Cardiac muscle cell (in vitro differentiated cells and primary cell): ENCODE measurements around the gene PTPRZ1. TPM values are rescaled to one million over a fixed set of nuclear protein-coding genes. Genes with fewer than 3 reads are reported as not detected.

Experiments used
- DNase-seq, 2 donors: peaks; one replicate each; pipeline versions ENCODE4 v3.0.0 to v3.0.0-alpha.2; 2010 to 2017; ENCODE audit warnings: low read depth in 1 of 2, low spot score in 1 of 2
- H3K27ac ChIP-seq: fragments of 200-600 bp; sonication (generic); 2 replicates; pipeline ENCODE4 v1.5.1; 2016
- H3K27me3 ChIP-seq: fragments of 200-600 bp; sonication (generic); 2 replicates; pipeline ENCODE4 v1.6.0; 2016; ENCODE audit warnings: control low read depth
- H3K36me3 ChIP-seq: fragments of 200-600 bp; sonication (generic); 2 replicates; pipeline ENCODE4 v1.5.1; 2016; ENCODE audit warnings: control low read depth
- H3K4me1 ChIP-seq: fragments of 200-600 bp; sonication (generic); 2 replicates; pipeline ENCODE4 v1.8.1; 2017; ENCODE audit warnings: low read depth, mild to moderate bottlenecking, mixed run types
- H3K4me3 ChIP-seq: fragments of 200-600 bp; sonication (generic); 2 replicates; pipeline ENCODE4 v1.5.1; 2016; ENCODE audit warnings: mild to moderate bottlenecking
- H3K9me3 ChIP-seq: fragments of 200-600 bp; sonication (generic); 2 replicates; pipeline ENCODE4 v1.5.1; 2017; ENCODE audit warnings: low read depth, mild to moderate bottlenecking, control low read depth
- CTCF ChIP-seq: IDR thresholded peaks from 2 replicates; pipeline ENCODE4 v1.5.1; 2012; ENCODE audit warnings: low read depth, mild to moderate bottlenecking, low read length
- polyA plus RNA-seq: library from polyadenylated mRNA; unstranded; fragments of >200 nt; fragmentation: Nextera tagmentation; extraction: Ambion mirVana; gene quantifications from 2 replicates; pipeline ENCODE4 v1.2.1, GENCODE V29; 2016
- total RNA-seq: library from RNA; depleted of rRNA; stranded (reverse); fragments of >200 nt; gene quantifications from 2 replicates; pipeline ENCODE4 v1.2.3, GENCODE V29; 2016

Gene PTPRZ1
- total and polyA plus RNA-seq, 2 experiments from 2014 or later, result 0.33 to 0.57 TPM

- no peak overlapping the region for H3K27ac ChIP-seq
- no peaks in the 10 kb centered on the region for H3K9me3 ChIP-seq
- no peaks in the 10 kb centered on the region for H3K27me3 ChIP-seq
- no peak for TF ChIP-seq CTCF
- H3K4me1 ChIP-seq, result no peaks in the 10 kb centered on the region
- no peak overlapping the region for H3K4me3 ChIP-seq
- DNase-seq, result no peak
- no peaks in the 10 kb centered on the region for H3K36me3 ChIP-seq
These were observed 51.6 kb downstream of the PTPRZ1 start for GRCh38 chr7:121924269-121925186.

- no peak overlapping the region for H3K27ac ChIP-seq
- no peaks in the 10 kb centered on the region for H3K9me3 ChIP-seq
- no peak overlapping the region for H3K4me3 ChIP-seq
- DNase-seq, result no peak
- no peak for TF ChIP-seq CTCF
- no peaks in the 10 kb centered on the region for H3K36me3 ChIP-seq
- no peaks in the 10 kb centered on the region for H3K4me1 ChIP-seq
- no peaks in the 10 kb centered on the region for H3K27me3 ChIP-seq
These were observed 58.4 kb downstream of the PTPRZ1 start for GRCh38 chr7:121931149-121931902.

- Histone ChIP-seq H3K4me1 (no peaks in the 10 kb centered on the region), H3K27me3 (no peaks in the 10 kb centered on the region), H3K9me3 (no peaks in the 10 kb centered on the region), H3K36me3 (no peaks in the 10 kb centered on the region), H3K4me3 (no peak overlapping the region), H3K27ac (no peak overlapping the region)
- no peak for DNase-seq
- no peak for TF ChIP-seq CTCF
These were observed 59.8 kb downstream of the PTPRZ1 start for GRCh38 chr7:121932768-121933167.

- peak in 1 of 2 donors; percentile 18 for DNase-seq
- H3K36me3 ChIP-seq, result no peaks in the 10 kb centered on the region
- no peak overlapping the region for H3K27ac ChIP-seq
- no peak overlapping the region for H3K4me3 ChIP-seq
- no peak for TF ChIP-seq CTCF
- no peaks in the 10 kb centered on the region for H3K27me3 ChIP-seq
- H3K4me1 ChIP-seq, result no peaks in the 10 kb centered on the region
- no peaks in the 10 kb centered on the region for H3K9me3 ChIP-seq
These were observed 64.1 kb downstream of the PTPRZ1 start for GRCh38 chr7:121936951-121937623.

GRCh38 chr7:121938429-121938996, 65.6 kb downstream of the PTPRZ1 start:
- Histone ChIP-seq H3K27me3 (no peaks in the 10 kb centered on the region), H3K36me3 (no peaks in the 10 kb centered on the region), H3K27ac (no peak overlapping the region), H3K9me3 (no peaks in the 10 kb centered on the region), H3K4me1 (no peaks in the 10 kb centered on the region), H3K4me3 (no peak overlapping the region)
- no peak for TF ChIP-seq CTCF
- no peak for DNase-seq
